HG02759 (cell line): ENCODE data around the gene GALNT8.

Experiments used
- ATAC-seq: cut with Tn5 transposase; IDR thresholded peaks from one replicate; pipeline ENCODE4 v1.9.1; 2021; ENCODE audit warnings: mild to moderate bottlenecking, moderate library complexity; ENCODE audit not compliant: unreplicated experiment

GALNT8 gene

DNA sequence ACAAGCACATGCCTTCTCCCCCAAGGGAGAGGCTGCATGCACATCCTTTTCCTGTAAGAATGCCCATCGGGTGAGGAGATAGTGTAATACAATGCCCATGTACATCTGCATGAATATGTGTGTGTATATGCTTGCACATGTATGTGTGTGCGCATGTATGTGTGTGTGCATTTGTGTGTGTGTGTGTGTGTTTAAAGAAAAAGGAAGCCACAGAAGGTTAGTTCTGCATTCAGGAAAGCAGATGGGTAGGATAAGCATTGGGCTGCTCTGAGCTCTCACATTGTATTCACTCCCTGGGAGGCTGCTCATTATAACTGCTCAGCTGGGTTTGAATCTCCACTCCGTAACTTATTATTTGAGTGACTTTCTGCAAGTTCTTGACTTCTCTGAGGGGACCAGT lies 74.3 kb downstream of the GALNT8 start:
- no peak for ATAC-seq

DNA sequence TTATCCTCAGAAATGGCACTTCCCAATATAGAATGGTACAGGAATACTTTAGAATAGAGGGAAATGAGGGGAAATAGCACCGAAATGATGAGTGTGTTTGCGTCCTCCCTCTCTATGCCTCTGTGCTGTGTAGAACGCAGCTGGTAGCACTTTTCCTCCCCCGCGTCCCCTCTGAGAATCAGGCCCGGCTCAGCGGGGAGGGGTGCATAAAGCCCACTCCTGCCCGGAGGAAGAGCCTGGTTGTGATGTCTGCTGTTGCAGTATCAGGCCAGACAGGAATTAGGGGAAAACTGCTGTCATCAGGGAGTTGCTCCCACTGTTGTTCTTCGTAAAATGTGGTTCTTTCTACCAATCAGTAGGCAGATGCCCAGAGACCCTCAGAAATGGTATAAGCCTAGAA lies 76.0 kb downstream of the GALNT8 start:
- ATAC-seq = no peak

DNA sequence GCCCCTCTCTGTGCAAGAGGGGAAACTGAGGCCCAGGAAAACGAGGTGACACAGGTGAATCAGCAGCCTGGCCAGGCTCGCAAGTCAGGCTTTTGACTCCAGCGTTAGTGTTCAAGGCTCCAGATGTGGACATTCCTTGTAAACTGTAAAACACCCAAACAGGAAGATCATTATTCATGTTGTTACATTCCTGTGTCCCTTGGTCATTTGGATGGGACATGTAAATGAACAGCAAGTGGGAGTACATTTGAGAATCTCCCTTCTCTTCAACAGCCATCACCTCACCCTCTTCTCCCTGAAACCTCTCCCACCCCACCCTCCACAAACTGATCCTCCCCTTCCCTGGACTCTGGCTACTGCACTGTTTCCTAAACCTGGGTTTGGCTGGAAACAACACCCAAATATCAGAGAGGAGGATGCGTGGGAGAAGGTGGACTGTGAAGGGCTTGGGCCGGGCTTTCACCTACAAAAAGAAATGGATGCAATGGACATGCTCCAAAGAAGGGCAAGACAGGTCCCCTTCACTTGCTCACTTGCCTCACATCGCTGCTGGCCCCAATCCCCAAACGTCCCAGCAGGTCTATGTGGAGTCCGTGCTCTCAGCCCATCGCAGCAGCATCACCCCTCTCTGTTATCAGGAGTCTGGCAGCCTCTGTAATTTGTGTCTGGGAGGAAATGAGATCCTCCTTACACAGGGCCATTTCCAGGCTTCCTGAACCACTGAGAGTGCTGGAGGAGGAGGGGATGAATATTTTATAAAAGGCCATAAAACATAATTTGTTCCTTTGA lies 76.7 kb downstream of the GALNT8 start:
- no peak for ATAC-seq

DNA sequence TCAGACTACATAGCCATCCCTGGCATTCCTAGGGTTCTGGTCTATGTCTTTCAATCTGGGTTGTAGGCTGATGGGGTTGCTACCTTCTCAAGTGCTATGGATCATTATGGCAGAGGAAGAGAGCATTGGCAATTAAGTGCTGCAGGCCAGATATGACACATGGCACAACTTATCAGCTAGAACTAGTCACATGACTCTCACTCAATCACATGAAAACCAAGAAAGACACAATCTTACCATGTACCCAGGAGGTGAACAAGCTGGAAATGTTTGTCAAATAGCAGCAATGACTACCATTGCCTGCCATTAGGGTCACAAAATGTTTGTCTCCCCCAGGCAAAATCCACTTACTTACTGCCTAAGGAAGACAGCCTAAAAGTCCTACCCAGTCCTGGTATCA lies 80.4 kb downstream of the GALNT8 start:
- no peak for ATAC-seq

DNA sequence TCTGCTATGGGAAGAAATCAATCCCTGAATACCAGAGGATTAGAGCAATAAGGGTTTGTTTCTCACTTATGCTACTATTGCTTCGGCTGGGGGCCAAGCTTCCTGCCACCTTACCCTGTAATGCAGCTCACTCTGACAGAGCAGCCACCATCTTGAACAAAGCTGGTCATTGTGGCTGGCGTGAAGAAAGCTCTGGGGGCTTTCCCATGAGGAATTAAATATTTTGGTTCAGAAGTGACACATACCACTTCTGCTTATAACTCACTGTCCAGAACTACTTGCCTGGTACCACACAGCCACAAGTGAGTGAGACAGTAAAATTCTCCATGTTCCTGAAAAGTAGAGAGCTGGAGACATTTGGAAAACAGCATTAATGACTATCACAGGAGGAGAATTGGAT lies 82.6 kb downstream of the GALNT8 start:
- ATAC-seq = no peak

DNA sequence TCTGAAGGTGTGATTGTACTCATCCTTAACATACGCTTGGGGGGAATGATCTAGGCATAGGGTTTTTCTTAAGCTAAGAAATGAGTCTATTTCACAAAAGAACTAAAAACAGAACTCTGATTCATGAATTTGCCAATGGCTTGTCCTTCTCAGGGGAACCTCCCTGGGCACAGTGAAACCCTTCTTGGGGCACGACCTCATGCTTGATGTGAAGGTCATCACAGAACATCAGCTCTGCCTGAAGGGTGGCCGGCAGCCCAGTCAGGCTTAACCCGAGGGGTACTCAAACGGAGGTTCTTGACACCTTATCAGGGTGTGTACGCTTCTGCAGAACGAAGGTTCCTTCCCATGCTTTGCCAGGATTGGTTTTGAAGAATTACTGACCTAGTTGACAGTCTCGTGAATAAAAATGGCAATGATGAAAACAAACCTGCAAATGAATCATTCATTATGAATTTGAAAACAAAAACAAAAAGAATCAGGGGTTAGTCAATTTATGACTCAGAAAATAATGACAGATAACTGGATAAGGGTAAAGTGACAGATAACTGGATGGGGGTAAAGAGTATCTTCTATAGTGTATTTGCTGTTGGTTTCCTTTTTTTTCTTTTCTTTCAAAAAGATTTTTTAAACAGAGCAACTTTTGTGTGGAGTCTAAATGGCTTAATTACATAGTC lies 86.4 kb downstream of the GALNT8 start:
- ATAC-seq = no peak

DNA sequence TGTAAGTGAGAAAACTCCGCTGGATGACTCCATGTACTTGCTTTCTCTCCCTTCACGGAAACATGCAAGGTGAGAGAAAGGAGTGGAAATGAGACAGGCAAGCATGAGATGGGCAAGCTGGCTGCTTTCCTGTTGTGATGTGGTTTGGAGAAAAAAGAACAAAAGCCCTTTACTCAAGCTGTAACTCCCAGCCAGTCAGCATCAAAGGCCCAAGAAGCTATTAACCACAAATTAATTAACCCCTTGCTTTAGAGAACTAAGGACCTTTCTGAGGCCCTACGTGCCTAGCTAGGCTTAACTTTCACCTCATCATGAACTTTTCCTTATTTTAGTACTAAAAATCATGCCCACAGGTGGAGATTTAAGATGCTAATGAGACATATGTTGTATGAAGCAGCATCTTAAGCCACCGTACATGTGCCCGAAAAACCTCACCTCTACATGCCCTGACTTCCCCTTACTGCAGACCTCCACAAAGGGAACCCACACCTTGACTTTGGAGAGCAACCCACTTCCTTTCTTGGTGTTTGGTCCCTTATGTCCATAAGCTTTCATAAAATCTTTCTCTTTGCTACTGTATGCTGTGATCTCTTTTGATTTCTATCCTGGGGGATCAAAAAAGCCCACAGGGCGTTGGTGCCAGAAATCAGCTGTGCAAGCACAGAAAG lies 87.0 kb downstream of the GALNT8 start:
- no peak for ATAC-seq

DNA sequence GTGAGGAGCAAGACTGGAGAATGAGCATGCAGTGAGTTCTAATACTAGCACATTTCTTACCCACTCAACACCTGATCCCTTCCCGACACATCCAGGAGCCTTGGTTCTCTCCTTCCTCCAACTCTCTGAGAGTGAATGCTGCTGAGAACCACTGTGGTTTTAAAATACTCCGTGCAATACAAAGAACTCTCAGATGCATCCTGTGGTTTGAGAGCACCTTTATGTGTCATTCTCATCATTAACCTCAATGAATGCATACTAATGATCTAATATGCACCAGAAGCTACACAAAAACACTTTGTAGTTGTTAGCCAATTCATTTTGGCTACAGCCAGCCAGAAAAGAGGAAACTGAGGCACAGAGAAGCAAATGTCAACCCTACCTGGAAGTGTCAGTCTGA lies 87.6 kb downstream of the GALNT8 start:
- ATAC-seq = no peak

DNA sequence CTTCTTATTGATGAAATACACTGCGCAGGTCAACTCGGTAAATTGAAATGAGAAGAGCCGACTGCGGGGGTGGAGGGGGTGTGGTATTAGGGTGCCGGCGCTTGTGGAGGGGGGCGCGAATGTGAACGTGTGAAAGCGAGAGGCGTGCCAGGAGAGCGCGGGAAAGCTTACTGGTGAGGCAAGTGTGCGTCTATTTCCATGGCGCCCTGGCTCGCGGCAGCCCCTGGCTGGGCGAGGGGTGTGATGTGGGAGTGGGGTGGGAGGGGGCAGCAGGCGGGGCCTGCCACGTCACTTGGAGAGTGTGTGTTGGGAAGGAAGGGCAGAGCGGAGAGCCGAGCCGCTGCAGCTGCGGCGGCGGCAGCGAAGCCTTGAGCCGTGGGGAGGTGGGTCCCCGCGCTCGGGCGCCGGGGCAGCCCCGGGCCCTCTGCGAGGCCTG lies 88.8 kb downstream of the GALNT8 start:
- ATAC-seq = no peak

DNA sequence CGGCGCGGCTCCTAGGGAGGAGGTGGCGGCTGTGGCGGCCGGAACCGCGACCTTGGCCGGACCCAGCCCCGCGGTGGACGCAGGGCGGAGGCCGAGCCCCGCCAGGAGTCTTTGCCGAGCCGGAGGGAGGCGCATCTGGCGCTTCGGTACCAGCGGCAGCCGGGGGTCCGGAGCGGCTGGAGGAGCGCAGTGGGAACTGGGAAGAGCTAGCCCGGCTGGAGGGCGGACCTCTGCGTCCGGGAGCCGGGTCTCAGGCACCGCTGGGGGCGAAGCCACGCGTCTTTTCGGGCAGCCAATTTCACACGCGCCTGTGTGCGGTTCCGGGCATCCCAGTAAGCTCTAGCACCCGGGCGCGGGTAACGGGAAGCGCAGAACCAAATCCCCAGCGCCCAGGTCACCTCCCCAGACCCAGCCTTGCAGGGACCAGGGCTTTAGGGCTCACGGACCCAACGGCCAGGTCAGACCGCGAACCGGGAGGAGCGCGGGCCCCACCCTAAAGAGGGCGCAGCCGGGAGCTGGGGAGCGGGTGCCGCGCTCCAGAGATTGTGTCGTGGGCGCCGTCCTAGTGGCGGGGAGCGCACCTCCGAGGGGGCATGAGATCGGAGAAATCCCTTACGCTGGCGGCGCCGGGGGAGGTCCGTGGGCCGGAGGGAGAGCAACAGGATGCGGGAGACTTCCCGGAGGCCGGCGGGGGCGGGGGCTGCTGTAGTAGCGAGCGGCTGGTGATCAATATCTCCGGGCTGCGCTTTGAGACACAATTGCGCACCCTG lies 89.4 kb downstream of the GALNT8 start:
- ATAC-seq = no peak

DNA sequence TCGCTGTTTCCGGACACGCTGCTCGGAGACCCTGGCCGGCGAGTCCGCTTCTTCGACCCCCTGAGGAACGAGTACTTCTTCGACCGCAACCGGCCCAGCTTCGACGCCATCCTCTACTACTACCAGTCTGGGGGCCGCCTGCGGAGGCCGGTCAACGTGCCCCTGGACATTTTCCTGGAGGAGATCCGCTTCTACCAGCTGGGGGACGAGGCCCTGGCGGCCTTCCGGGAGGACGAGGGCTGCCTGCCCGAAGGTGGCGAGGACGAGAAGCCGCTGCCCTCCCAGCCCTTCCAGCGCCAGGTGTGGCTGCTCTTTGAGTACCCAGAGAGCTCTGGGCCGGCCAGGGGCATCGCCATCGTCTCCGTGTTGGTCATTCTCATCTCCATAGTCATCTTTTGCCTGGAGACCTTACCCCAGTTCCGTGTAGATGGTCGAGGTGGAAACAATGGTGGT lies 90.0 kb downstream of the GALNT8 start:
- ATAC-seq = no peak

DNA sequence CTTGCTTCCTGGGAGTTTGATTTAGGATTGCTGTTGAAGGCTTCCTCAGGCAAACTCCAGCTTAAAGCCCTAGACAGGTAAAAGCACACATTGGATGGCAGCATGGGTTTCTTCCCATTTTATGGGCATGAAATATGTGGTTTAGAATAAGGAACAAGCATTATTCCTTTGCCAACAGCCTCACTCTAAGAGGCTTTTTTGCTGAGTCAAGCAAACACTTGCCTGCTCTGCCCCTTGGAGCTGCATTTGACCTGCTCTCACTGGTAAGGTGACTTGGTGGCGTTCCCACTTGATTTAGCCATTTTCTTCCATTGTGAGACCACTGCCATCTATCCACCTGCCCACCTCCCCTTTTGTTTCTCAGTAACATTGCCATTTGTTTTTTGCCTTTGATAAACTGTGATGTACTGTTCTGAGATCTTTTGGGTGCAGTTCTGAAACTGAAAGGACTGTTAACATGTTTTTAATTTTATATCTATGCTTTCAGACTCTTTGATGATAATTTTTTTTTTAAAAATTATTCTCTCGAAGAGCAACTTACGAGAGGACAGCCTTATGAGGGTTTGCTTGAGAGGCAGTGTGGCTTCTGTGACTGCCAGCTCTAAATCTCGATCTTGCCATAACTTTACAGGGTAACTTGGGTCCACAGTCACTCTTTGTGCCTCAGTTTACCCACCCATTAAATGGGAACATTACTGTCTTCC lies 92.6 kb downstream of the GALNT8 start:
- ATAC-seq = no peak

DNA sequence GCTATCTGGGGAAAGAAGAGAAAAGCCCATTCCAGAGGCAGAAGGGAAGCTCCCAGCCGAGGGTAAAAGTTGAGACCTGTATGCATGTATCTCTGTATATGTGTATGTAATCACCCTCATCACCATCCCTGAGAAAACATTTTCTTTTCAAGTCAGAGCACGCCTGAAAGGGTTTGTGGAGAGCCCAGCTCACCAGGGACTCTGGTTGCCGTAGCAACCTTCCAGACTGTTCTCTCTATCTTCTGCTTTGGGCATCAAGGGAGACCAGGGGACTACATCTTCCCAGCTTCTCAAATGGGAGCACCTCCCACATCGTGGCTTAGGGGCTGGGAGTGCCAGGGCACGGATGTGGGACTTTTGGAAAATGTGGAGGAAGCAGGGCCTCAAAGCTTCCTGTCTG lies 93.5 kb downstream of the GALNT8 start:
- ATAC-seq = no peak

DNA sequence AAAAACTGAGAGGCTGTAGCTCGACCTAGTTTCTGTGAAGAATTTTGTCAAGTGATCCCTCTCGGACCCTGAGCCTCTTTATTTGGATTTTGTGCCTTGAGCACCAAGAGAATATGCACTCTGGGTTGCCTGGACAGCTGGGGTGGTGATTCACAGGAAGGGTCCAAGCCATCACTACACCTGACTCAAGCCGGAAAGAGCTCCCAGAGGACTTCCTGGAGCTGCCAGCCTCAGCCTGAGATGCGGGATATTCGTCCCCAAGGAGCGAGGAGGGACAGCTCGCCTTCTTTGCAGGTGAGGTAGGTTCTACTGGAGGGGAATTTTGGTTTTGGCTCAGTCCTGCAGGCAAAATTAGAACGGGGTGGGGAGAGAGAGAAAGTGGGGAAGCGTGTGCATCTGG lies 94.3 kb downstream of the GALNT8 start:
- no peak for ATAC-seq

DNA sequence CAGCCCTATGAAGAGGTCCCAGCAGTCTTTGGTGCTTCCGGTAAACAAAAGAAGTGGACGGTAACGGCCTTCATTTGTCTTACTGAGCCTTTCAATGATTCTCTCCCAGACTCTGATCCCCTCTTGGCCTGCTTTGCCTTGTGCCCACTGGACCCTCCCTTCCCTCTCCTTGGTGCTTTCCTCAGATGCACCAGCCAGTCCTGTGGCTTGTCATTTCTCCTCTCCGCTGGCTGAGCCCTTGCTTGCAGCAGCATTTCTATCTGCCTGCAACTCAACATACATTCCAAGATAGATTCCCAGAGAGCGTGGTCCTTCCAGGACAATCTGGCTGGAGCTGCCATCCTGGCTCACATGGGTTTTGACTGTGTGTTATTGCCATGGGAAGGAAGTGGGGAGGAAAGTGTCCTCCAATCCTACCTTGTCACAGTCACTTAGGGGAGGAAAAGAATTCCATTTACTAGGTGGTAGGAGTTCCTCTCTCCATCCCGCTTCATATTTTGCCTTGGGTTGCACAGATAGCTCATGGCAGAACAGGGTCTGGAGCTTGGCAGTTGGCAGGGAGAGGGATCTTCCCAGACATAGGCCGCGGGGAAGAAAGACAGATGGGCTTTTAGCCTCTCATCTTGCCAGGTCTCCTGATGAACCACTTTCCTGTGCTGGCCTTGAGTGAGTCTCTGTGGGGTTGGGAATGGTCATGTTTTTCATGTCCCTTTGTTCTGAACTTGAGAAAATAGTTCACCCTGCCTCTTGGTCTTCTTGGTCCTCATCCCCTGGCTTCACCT lies 96.7 kb downstream of the GALNT8 start:
- ATAC-seq = no peak

DNA sequence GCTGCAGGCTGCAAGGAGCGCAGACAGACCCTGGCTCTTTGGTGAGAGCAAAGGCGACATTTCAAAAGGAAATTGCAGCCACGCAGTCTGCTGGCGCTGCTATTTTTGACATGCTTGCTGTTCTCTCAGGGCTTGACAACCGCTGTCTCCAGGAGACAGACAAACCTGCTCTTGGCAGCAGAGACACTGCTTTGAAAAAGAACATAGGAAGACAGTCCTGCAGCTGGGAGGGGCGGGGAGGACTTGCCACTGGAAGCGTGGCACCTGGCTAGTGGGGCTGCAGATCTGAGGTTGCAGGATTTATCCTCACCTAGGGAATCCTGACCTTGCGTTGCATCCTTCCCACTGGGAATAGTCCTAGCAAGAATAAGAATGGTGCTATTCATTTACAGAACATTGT lies 97.7 kb downstream of the GALNT8 start:
- ATAC-seq = no peak

DNA sequence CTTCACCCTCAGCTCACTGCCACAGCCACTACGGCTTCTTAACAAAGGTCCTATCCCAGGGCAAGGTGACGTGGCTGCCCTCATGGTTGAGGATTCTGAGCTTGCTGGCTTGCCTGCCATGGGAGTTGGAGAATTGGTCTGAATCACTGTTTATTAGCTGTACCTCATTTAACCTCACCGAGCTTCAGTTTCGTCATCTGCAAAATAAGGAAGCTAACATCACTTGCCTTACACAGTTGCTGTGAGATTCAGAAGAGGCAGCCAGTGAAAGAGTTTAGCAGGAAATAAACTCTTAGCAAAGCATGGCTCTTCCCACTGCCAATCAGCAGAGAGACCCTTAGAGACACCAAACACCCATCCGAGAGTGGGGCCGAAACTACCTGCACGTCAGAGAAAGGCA lies 99.5 kb downstream of the GALNT8 start:
- no peak for ATAC-seq

DNA sequence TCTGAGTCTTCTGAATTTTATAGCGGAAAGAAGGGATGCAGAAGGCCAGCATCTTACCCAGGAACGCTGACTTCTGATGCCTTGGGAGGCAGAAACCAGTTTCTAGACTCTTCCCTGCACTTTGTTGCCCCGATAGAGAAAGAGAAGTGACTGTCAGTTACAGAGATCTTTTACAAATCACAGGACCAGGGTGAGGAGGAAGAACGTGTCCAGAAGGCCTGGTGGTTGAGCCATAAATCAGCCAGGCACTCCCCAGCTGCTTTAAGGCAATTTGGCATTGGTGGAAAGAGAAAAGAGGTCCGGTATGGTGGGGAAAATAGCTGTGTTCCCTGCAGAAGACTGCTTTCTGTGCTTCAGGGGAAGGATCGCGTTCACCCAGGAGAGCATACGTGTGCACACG lies 100.8 kb downstream of the GALNT8 start:
- no peak for ATAC-seq
